IMR-90 (cell line): Measurements from ENCODE around the gene RNH1. TPM values are rescaled to one million over a fixed set of nuclear protein-coding genes. Genes with fewer than 3 reads are reported as not detected.

Source experiments
- ATAC-seq: fragments of 200-7000 bp; cut with Tn5 transposase; 2 replicates; pipeline ENCODE4 v1.9.1; 2020; ENCODE audit warnings: low read depth, mild to moderate bottlenecking, moderate library complexity
- BruUV-seq: library from RNA; stranded (reverse); fragments of 400-500 nt; replicated peaks from 2 replicates; lab custom pipeline; 2021; lab: Mats Ljungman, UMichigan
- CTCF ChIA-PET: fragments of 300-600 bp; formaldehyde crosslinking; extraction: SDS; loops from one replicate; lab custom pipeline; 2021; ENCODE audit warnings: antibody characterized with exemption; lab: Yijun Ruan, JAX
- POLR2A ChIA-PET: fragments of 300-600 bp; sonication (Branson Sonifier 250); formaldehyde crosslinking; loops from one replicate; lab custom pipeline; 2022; ENCODE audit warnings: antibody characterized with exemption; ENCODE audit not compliant: unreplicated experiment; lab: Charles Lee
- DNase-seq: peaks from one replicate; pipeline ENCODE4 v3.0.0; 2013
- H2AFZ ChIP-seq: replicated peaks from 2 replicates; pipeline ENCODE3; 2013; ENCODE audit warnings: low read length, mild to moderate bottlenecking; ENCODE audit not compliant: poor library complexity
- H2AK5ac ChIP-seq: 2 replicates; pipeline ENCODE4 v1.6.1; 2013; ENCODE audit warnings: low read depth, low read length, inconsistent platforms
- H2AK9ac ChIP-seq: replicated peaks from 2 replicates; pipeline ENCODE3; 2013; ENCODE audit warnings: mild to moderate bottlenecking, low read depth, low read length, moderate library complexity; ENCODE audit not compliant: poor library complexity
- H2BK120ac ChIP-seq: 2 replicates; pipeline ENCODE4 v1.6.1; 2013; ENCODE audit warnings: low read depth, low read length, inconsistent platforms
- H2BK15ac ChIP-seq: 3 replicates; pipeline ENCODE4 v1.6.1; 2013; ENCODE audit warnings: low read depth, low read length, inconsistent platforms
- H2BK20ac ChIP-seq: 2 replicates; pipeline ENCODE4 v1.6.1; 2013; ENCODE audit warnings: low read depth, mild to moderate bottlenecking, inconsistent platforms, low read length, moderate library complexity
- H2BK5ac ChIP-seq: 2 replicates; pipeline ENCODE4 v1.6.1; 2013; ENCODE audit warnings: mild to moderate bottlenecking, low read depth, low read length, inconsistent platforms; ENCODE audit not compliant: poor library complexity, severe bottlenecking
- H3K14ac ChIP-seq: replicated peaks from 2 replicates; pipeline ENCODE4 v1.6.1; 2013; ENCODE audit warnings: low read depth, low read length, inconsistent platforms
- H3K18ac ChIP-seq: 2 replicates; pipeline ENCODE4 v1.6.1; 2013; ENCODE audit warnings: low read depth, low read length, control low read depth
- H3K23ac ChIP-seq: 2 replicates; pipeline ENCODE4 v1.6.1; 2013; ENCODE audit warnings: low read depth, low read length, inconsistent platforms
- H3K27ac ChIP-seq: 2 replicates; pipeline ENCODE4 v1.5.1; 2013; ENCODE audit warnings: mild to moderate bottlenecking, control low read depth, low read length; ENCODE audit not compliant: insufficient read depth
- H3K27me3 ChIP-seq: 2 replicates; pipeline ENCODE4 v1.6.1; 2013; ENCODE audit warnings: low read length; ENCODE audit not compliant: control insufficient read depth, insufficient read depth
- H3K36me3 ChIP-seq: 2 replicates; pipeline ENCODE4 v1.6.1; 2013; ENCODE audit warnings: low read length, mixed read lengths; ENCODE audit not compliant: control insufficient read depth, insufficient read depth
- H3K4ac ChIP-seq: 2 replicates; pipeline ENCODE4 v1.6.1; 2013; ENCODE audit warnings: low read depth, low read length, inconsistent platforms
- H3K4me1 ChIP-seq: 2 replicates; pipeline ENCODE4 v1.6.1; 2013; ENCODE audit warnings: low read length, mixed read lengths; ENCODE audit not compliant: control insufficient read depth, insufficient read depth
- H3K4me2 ChIP-seq: 2 replicates; pipeline ENCODE4 v1.6.1; 2013; ENCODE audit warnings: low read depth, mild to moderate bottlenecking, control low read depth, low read length, moderate library complexity
- H3K4me3 ChIP-seq: 2 replicates; pipeline ENCODE4 v1.5.1; 2013; ENCODE audit warnings: low read depth, mild to moderate bottlenecking, control low read depth, low read length, moderate library complexity; ENCODE audit not compliant: insufficient read depth
- H3K56ac ChIP-seq: 2 replicates; pipeline ENCODE4 v1.6.1; 2013; ENCODE audit warnings: low read length, inconsistent platforms; ENCODE audit not compliant: insufficient read depth; ENCODE audit errors: extremely low read depth
- H3K79me1 ChIP-seq, 2 experiments: 2 replicates each; pipeline ENCODE4 v1.6.1; 2013; ENCODE audit warnings: low read length in 2 of 2, inconsistent platforms in 1 of 2, low read depth in 1 of 2
- H3K9ac ChIP-seq: 2 replicates; pipeline ENCODE4 v1.6.1; 2013; ENCODE audit warnings: low read depth, low read length, control low read depth
- H3K9me1 ChIP-seq: 2 replicates; pipeline ENCODE4 v1.6.1; 2013; ENCODE audit warnings: low read length, inconsistent platforms; ENCODE audit not compliant: insufficient read depth
- H3K9me3 ChIP-seq: 2 replicates; pipeline ENCODE4 v1.6.1; 2013; ENCODE audit warnings: low read length; ENCODE audit not compliant: control insufficient read depth, insufficient read depth
- H4K20me1 ChIP-seq: 2 replicates; pipeline ENCODE4 v1.6.1; 2013; ENCODE audit warnings: low read length, inconsistent platforms; ENCODE audit not compliant: insufficient read depth
- H4K5ac ChIP-seq: 2 replicates; pipeline ENCODE4 v1.6.1; 2013; ENCODE audit warnings: mild to moderate bottlenecking, low read depth, low read length, control low read depth
- H4K8ac ChIP-seq, 2 experiments: 2 replicates each; pipeline ENCODE4 v1.6.1; 2013; ENCODE audit warnings: low read depth in 2 of 2, low read length in 2 of 2, control low read depth in 1 of 2, inconsistent platforms in 1 of 2
- H4K91ac ChIP-seq: 2 replicates; pipeline ENCODE4 v1.6.1; 2013; ENCODE audit warnings: low read depth, low read length, inconsistent platforms; ENCODE audit not compliant: insufficient read depth
- BHLHE40 ChIP-seq: fragments of 150-350 bp; IDR thresholded peaks from 2 replicates; pipeline ENCODE4 v1.6.1; 2016; ENCODE audit warnings: mild to moderate bottlenecking, low read depth, low read length
- CHD1 ChIP-seq: IDR thresholded peaks from 2 replicates; pipeline ENCODE4 v1.6.1; 2012; ENCODE audit warnings: low read depth, low read length, improper control_type of control experiment
- CTCF ChIP-seq: conservative IDR thresholded peaks from 2 replicates; pipeline ENCODE4 v1.5.1; 2012; ENCODE audit warnings: mild to moderate bottlenecking, low read depth, low read length, improper control_type of control experiment
- FOS ChIP-seq: fragments of 150-350 bp; IDR thresholded peaks from 2 replicates; pipeline ENCODE4 v1.6.1; 2016; ENCODE audit warnings: low read depth, low read length
- MAZ ChIP-seq: IDR thresholded peaks from 2 replicates; pipeline ENCODE4 v1.6.1; 2012; ENCODE audit warnings: low read depth, mild to moderate bottlenecking, low read length, improper control_type of control experiment, moderate library complexity, borderline replicate concordance
- MXI1 ChIP-seq: IDR thresholded peaks from 2 replicates; pipeline ENCODE4 v1.6.1; 2012; ENCODE audit warnings: low read depth, mild to moderate bottlenecking, low read length, moderate library complexity, borderline replicate concordance
- NFE2L2 ChIP-seq: fragments of 150-350 bp; IDR thresholded peaks from 2 replicates; pipeline ENCODE4 v1.6.1; 2016; ENCODE audit warnings: low read depth, mild to moderate bottlenecking, low read length
- POLR2A ChIP-seq: IDR thresholded peaks from 2 replicates; pipeline ENCODE4 v1.6.1; 2012; ENCODE audit warnings: mild to moderate bottlenecking, low read depth, low read length
- RAD21 ChIP-seq: IDR thresholded peaks from 2 replicates; pipeline ENCODE4 v1.6.1; 2012; ENCODE audit warnings: low read length, improper control_type of control experiment
- RCOR1 ChIP-seq: IDR thresholded peaks from 2 replicates; pipeline ENCODE4 v1.6.1; 2012; ENCODE audit warnings: mild to moderate bottlenecking, low read length, improper control_type of control experiment; ENCODE audit not compliant: insufficient replicate concordance
- RFX5 ChIP-seq: IDR thresholded peaks from 2 replicates; pipeline ENCODE4 v1.8.0; 2012; ENCODE audit warnings: low read depth, mild to moderate bottlenecking, low read length, moderate library complexity
- SMC3 ChIP-seq: fragments of 150-350 bp; IDR thresholded peaks from 2 replicates; pipeline ENCODE4 v1.6.1; 2016; ENCODE audit warnings: low read depth, mild to moderate bottlenecking, antibody characterized with exemption, low read length, moderate library complexity
- WGBS, 2 experiments: methylation state at CpG; one replicate each; pipeline versions ENCODE4 v1.1.5 to v1.1.7; 2013; ENCODE audit warnings: missing lambda C conversion rate in 2 of 2; ENCODE audit not compliant: insufficient read length in 1 of 2; ENCODE audit errors: extremely low coverage in 2 of 2; 5-methylcytosine and 5-hydroxymethylcytosine counted together
- dilution Hi-C: fragments of 300-500 bp; cut with HindIII; formaldehyde crosslinking; loops from one replicate; pipeline ENCODE4 v1.14.3; 2018; ENCODE audit warnings: low sequenced_read_pairs; ENCODE audit not compliant: unreplicated experiment
- in situ Hi-C: fragments of 300-500 bp; cut with MboI; formaldehyde crosslinking; loops from 3 replicates; pipeline ENCODE4 v1.14.3; 2019; ENCODE audit warnings: low sequenced_read_pairs, inconsistent platforms, mixed read lengths
- intact Hi-C: fragments of 100-400 bp; cut with micrococcal nuclease; formaldehyde crosslinking; loops from 2 replicates; pipeline ENCODE4 v1.10.0; 2022
- polyA plus RNA-seq, 3 experiments: library from polyadenylated mRNA; depleted of rRNA; stranded (reverse); fragments of >200 nt; gene quantifications; 2 replicates each; pipeline ENCODE4 v1.2.3, GENCODE V29; 2012; ENCODE audit warnings: low replicate concordance in 1 of 3
- total RNA-seq: library from RNA; depleted of rRNA; stranded (reverse); fragments of >200 nt; gene quantifications from 2 replicates; pipeline ENCODE4 v1.2.3, GENCODE V29; 2012
- TF ChIP-seq, protein P1 (sequence below): fragments of 150-350 bp; IDR thresholded peaks from 2 replicates; pipeline ENCODE4 v1.6.1; 2017; ENCODE audit warnings: mild to moderate bottlenecking, antibody characterized with exemption, low read length, low read depth

The RNH1 gene
- total and polyA plus RNA-seq, 2 of the 4 experiments (the other 2 are of a cell fraction), result 138 to 247 TPM

DNA sequence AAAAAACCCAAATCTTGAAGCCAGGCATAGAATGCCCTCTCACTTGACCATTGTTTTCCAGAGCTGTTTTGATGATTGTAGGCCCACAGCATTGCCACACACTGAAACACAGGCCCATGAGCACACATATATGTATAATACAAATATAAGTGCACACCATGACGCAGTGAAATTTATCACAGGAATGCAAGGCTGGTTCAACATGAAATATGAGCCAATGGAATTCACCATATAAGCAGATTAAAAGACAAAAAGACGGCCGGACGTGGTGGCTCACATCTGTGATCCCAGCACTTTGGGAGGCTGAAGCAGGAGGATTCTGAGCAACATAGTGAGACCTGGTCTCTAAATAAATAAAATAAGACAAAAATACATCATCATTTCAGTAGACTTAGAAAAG lies 9.4 kb upstream of the RNH1 start:
- Histone ChIP-seq H2BK20ac (no peak overlapping the region), H3K4me3 (no peak overlapping the region), H2AK5ac (no peak overlapping the region), H4K5ac (no peak overlapping the region), H3K9me3 (peaks cover 6% of the 10 kb centered on the region; the same call in 1 of the 2 replicates), H3K4ac (no peak overlapping the region), H3K36me3 (peaks cover 12% of the 10 kb centered on the region), H3K9me1 (peaks cover 3% of the 10 kb centered on the region; the same call in 1 of the 2 replicates), H4K8ac (no peak overlapping the region), H3K27me3 (no peaks in the 10 kb centered on the region), H2BK5ac (no peak overlapping the region), H2BK15ac (no peak overlapping the region), H3K23ac (no peak overlapping the region), H2AK9ac (no peak overlapping the region), H3K14ac (no peak overlapping the region), H3K56ac (no peak overlapping the region), H3K4me2 (no peak overlapping the region), H3K27ac (no peak overlapping the region), H3K4me1 (no peaks in the 10 kb centered on the region), H4K20me1 (no peaks in the 10 kb centered on the region), H3K18ac (no peak overlapping the region), H3K79me1 (peaks cover 0 to 3% of the 10 kb centered on the region in 2 experiments; a peak in 2 of 4 replicates), H2BK120ac (no peak overlapping the region), H2AFZ (no peak overlapping the region), H3K9ac (no peak overlapping the region), H4K91ac (no peak overlapping the region)
- intact Hi-C loops, result loop anchor here (5.0 kb wide), 1 partner anchor 309 kb away; the partner anchor contains the start of genes BET1L and RIC8A
- ChIA-PET CTCF (no interaction called here), POLR2A (interaction anchor here (0.7 kb wide), 1 partner anchor 63 kb away, joined by 10 read pairs; no protein-coding TSS in a partner anchor)
- DNase-seq (no peak), ATAC-seq (no peak)
- in situ Hi-C loops, result no loop called here
- no CpG with 5 or more reads among the region's 4 CpGs for WGBS, 2 experiments
- no TSS peak for BruUV-seq
- dilution Hi-C loops, result no loop called here
- TF ChIP-seq RAD21 (no peak), RCOR1 (no peak), CTCF (no peak), BHLHE40 (no peak), NFE2L2 (no peak), MAZ (no peak), MXI1 (no peak), FOS (no peak), POLR2A (no peak), SMC3 (no peak), CHD1 (no peak), RFX5 (no peak)
- TF ChIP-seq, protein P1, sequence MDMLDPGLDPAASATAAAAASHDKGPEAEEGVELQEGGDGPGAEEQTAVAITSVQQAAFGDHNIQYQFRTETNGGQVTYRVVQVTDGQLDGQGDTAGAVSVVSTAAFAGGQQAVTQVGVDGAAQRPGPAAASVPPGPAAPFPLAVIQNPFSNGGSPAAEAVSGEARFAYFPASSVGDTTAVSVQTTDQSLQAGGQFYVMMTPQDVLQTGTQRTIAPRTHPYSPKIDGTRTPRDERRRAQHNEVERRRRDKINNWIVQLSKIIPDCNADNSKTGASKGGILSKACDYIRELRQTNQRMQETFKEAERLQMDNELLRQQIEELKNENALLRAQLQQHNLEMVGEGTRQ, result no peak
